GM21717 (cell line): ENCODE results near the gene AKAP12.

Experiments used
- ATAC-seq: cut with Tn5 transposase; IDR thresholded peaks from one replicate; pipeline ENCODE4 v1.9.1; 2021; ENCODE audit warnings: mild to moderate bottlenecking, moderate library complexity; ENCODE audit not compliant: unreplicated experiment

Gene AKAP12

GRCh38 chr6:151236668-151237401, 2.9 kb upstream of the AKAP12 start:
- no peak for ATAC-seq

GRCh38 chr6:151240036-151240685, 394 bp downstream of the AKAP12 start:
- ATAC-seq = no peak

- ATAC-seq = no peak
These were observed 1.2 kb downstream of the AKAP12 start for GRCh38 chr6:151240791-151241642.

GRCh38 chr6:151241853-151242252, 2.1 kb downstream of the AKAP12 start:
- ATAC-seq = no peak

GRCh38 chr6:151242420-151242861, 2.7 kb downstream of the AKAP12 start:
- no peak for ATAC-seq

- ATAC-seq = no peak
These were observed 3.7 kb downstream of the AKAP12 start for GRCh38 chr6:151243481-151243880.

- ATAC-seq = no peak
These were observed 7.7 kb downstream of the AKAP12 start for GRCh38 chr6:151247490-151247889.

GRCh38 chr6:151248295-151248694, 8.5 kb downstream of the AKAP12 start:
- ATAC-seq = no peak

GRCh38 chr6:151252634-151253033, 12.9 kb downstream of the AKAP12 start:
- no peak for ATAC-seq

GRCh38 chr6:151254451-151255081, 14.8 kb downstream of the AKAP12 start:
- no peak for ATAC-seq

GRCh38 chr6:151255811-151256210, 16.0 kb downstream of the AKAP12 start:
- no peak for ATAC-seq

GRCh38 chr6:151257985-151258445, 18.2 kb downstream of the AKAP12 start:
- no peak for ATAC-seq

- no peak for ATAC-seq
These were observed 20.4 kb downstream of the AKAP12 start for GRCh38 chr6:151260205-151260604.

- ATAC-seq = no peak
These were observed 23.3 kb downstream of the AKAP12 start for GRCh38 chr6:151263035-151263434.

GRCh38 chr6:151263967-151264366, 24.2 kb downstream of the AKAP12 start:
- no peak for ATAC-seq

- no peak for ATAC-seq
These were observed 25.5 kb downstream of the AKAP12 start for GRCh38 chr6:151265282-151265681.

GRCh38 chr6:151269321-151269995, 29.7 kb downstream of the AKAP12 start:
- no peak for ATAC-seq

- ATAC-seq = no peak
These were observed 35.4 kb downstream of the AKAP12 start for GRCh38 chr6:151275121-151275520.

- ATAC-seq = no peak
These were observed 35.8 kb downstream of the AKAP12 start for GRCh38 chr6:151275566-151275965.

- ATAC-seq = no peak
These were observed 36.5 kb downstream of the AKAP12 start for GRCh38 chr6:151276112-151276740.
